Esophagus muscularis mucosa (tissue), 4 donors: ENCODE results near the gene MRPL22. TPM values are rescaled to one million over a fixed set of nuclear protein-coding genes. Genes with fewer than 3 reads are reported as not detected.

Experiments used
- DNase-seq: peaks from one replicate; pipeline ENCODE4 v3.0.0-alpha.2; 2017; ENCODE audit errors: extremely low spot score
- H3K27ac ChIP-seq, 4 donors: fragments of 200-600 bp; sonication (generic); replicated peaks in 1 of 4; 1 replicate in 3 of 4; 2 replicates in 1 of 4; pipeline ENCODE4 v1.5.1; 2016 to 2019; ENCODE audit warnings: mild to moderate bottlenecking in 1 of 4
- H3K27me3 ChIP-seq, 4 donors: fragments of 200-600 bp; sonication (generic); one replicate each; pipeline versions ENCODE4 v1.5.1 to v1.6.0; 2016 to 2019
- H3K36me3 ChIP-seq, 4 donors: fragments of 200-600 bp; sonication (generic); one replicate each; pipeline ENCODE4 v1.5.1; 2016 to 2019
- H3K4me1 ChIP-seq, 4 donors: fragments of 200-600 bp; sonication (generic); one replicate each; pipeline ENCODE4 v1.5.1; 2016 to 2019
- H3K4me3 ChIP-seq, 4 donors: fragments of 200-600 bp; sonication (generic); 1 replicate in 2 of 4; 2 replicates in 2 of 4; pipeline ENCODE4 v1.5.1; 2016 to 2019; ENCODE audit warnings: mild to moderate bottlenecking in 4 of 4, moderate library complexity in 1 of 4
- H3K9me3 ChIP-seq, 4 donors: fragments of 200-600 bp; sonication (generic); 1 replicate in 3 of 4; 2 replicates in 1 of 4; pipeline ENCODE4 v1.5.1; 2016 to 2019
- EP300 ChIP-seq: sonication (generic); formaldehyde crosslinking; IDR thresholded peaks from one replicate; pipeline ENCODE4 v1.6.1; 2017; ENCODE audit warnings: antibody characterized with exemption
- POLR2A ChIP-seq: fragments of 450-650 bp; IDR thresholded peaks from one replicate; pipeline ENCODE4 v1.6.1; 2017; ENCODE audit warnings: antibody characterized with exemption, moderate library complexity, mild to moderate bottlenecking, low read depth
- POLR2AphosphoS5 ChIP-seq, 2 donors: sonication (generic); formaldehyde crosslinking; IDR thresholded peaks; one replicate each; pipeline ENCODE4 v1.6.1; 2017; ENCODE audit warnings: antibody characterized with exemption in 2 of 2
- WGBS: methylation state at CpG from one replicate; pipeline ENCODE4 v1.1.5; 2018; 5-methylcytosine and 5-hydroxymethylcytosine counted together
- intact Hi-C: fragments of 100-400 bp; cut with DNase I; formaldehyde crosslinking; loops from one replicate; pipeline ENCODE4 v1.15.1; 2023
- total RNA-seq, 4 donors: library from RNA; depleted of rRNA; stranded (reverse); fragments of >200 nt; gene quantifications; one replicate each; pipeline versions ENCODE4 v1.1.0 to v1.2.1, GENCODE V29; 2016
- TF ChIP-seq, protein P1 (sequence below), 3 experiments: fragments of 200-600 bp in 2 of 3; fragments of 450-650 bp in 1 of 3; sonication (generic) in 2 of 3; IDR thresholded peaks; one replicate each; pipeline ENCODE4 v1.5.1; 2017 to 2019; ENCODE audit warnings: antibody characterized with exemption in 3 of 3, mild to moderate bottlenecking in 2 of 3, moderate library complexity in 1 of 3

Gene MRPL22
- 10 to 100 TPM in 3 of 4 donors, 1 to 10 TPM in 1; 8.7 to 31.4 (median 17.2) TPM for total RNA-seq

- peaks cover 0 to 9% (median 2%) of the 10 kb centered on the region in 4 donors for H3K36me3 ChIP-seq
- peak within 1 kb of the TSS; percentile 69 to 80 (median 74) for H3K4me3 ChIP-seq
- peak within 1 kb of the TSS; percentile 68 to 84 (median 80) for H3K27ac ChIP-seq
- TF ChIP-seq EP300 (no peak), POLR2AphosphoS5 (IDR thresholded peaks at IDR 0.05) (peak; percentile 86 to 91), POLR2A (no peak)
- TF ChIP-seq, protein P1, sequence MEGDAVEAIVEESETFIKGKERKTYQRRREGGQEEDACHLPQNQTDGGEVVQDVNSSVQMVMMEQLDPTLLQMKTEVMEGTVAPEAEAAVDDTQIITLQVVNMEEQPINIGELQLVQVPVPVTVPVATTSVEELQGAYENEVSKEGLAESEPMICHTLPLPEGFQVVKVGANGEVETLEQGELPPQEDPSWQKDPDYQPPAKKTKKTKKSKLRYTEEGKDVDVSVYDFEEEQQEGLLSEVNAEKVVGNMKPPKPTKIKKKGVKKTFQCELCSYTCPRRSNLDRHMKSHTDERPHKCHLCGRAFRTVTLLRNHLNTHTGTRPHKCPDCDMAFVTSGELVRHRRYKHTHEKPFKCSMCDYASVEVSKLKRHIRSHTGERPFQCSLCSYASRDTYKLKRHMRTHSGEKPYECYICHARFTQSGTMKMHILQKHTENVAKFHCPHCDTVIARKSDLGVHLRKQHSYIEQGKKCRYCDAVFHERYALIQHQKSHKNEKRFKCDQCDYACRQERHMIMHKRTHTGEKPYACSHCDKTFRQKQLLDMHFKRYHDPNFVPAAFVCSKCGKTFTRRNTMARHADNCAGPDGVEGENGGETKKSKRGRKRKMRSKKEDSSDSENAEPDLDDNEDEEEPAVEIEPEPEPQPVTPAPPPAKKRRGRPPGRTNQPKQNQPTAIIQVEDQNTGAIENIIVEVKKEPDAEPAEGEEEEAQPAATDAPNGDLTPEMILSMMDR (IDR thresholded peaks at IDR 0.05) = peak in 1 of 3 experiments; percentile 11
- DNase-seq = peak; percentile 98
- no peaks in the 10 kb centered on the region for H3K9me3 ChIP-seq
- intact Hi-C loops = loop anchor here (10.0 kb wide), 2 partner anchors 204 to 496 kb away; partner anchors contain the start of gene SAP30L
- WGBS = 2% methylated on average over 40 of the region's 40 CpGs
- peaks cover 0 to 5% (median 0%) of the 10 kb centered on the region in 4 donors for H3K27me3 ChIP-seq
- H3K4me1 ChIP-seq = peaks cover 35 to 64% (median 61%) of the 10 kb centered on the region in 4 donors
Measured at GRCh38 chr5:154940772-154941620, at the start of gene MRPL22. Gene MRPL22, plus strand, starts transcription at chr5:154941073. Its CDS starts 38 bp downstream, at chr5:154941111.

DNA sequence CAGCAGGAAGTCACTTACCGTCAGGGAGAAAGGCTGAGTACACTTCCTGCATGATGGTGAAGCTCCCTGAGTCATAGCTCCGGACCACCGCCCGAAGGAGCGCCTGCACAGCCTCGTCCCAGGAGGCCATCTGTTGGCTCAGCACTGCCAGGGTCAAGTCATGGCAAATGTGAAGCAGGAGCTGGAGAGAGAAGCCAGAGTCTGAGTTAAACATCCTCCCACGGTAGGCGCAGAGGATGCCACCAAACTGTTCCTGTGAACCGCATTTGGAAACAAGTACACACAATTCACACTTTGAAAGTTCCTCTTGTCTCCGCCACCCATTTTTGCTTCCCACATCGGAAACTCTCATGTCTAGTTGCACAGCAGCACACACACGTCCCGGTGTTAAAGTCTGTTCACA, 48.5 kb upstream of the MRPL22 start:
- no peak overlapping the region for H3K27ac ChIP-seq
- no peak overlapping the region for H3K4me3 ChIP-seq
- 66% methylated on average over 5 of the region's 13 CpGs for WGBS
- H3K4me1 ChIP-seq = no peaks in the 10 kb centered on the region
- H3K36me3 ChIP-seq = peaks cover 76 to 100% (median 97%) of the 10 kb centered on the region in 4 donors
- H3K9me3 ChIP-seq = peaks cover 0 to 3% (median 0%) of the 10 kb centered on the region in 4 donors
- intact Hi-C loops = no loop called here
- TF ChIP-seq, protein P1 (IDR thresholded peaks at IDR 0.05) = no peak
- TF ChIP-seq POLR2AphosphoS5 (IDR thresholded peaks at IDR 0.05) (no peak), POLR2A (no peak), EP300 (no peak)
- H3K27me3 ChIP-seq = no peaks in the 10 kb centered on the region
- no peak for DNase-seq

GRCh38 chr5:154893381-154893780, 47.5 kb upstream of the MRPL22 start:
- H3K36me3 ChIP-seq = peaks cover 67 to 100% (median 97%) of the 10 kb centered on the region in 4 donors
- H3K4me3 ChIP-seq = no peak overlapping the region
- H3K4me1 ChIP-seq = no peaks in the 10 kb centered on the region
- no peaks in the 10 kb centered on the region for H3K27me3 ChIP-seq
- no peak overlapping the region for H3K27ac ChIP-seq
- WGBS = 74% methylated on average over 5 of the region's 5 CpGs
- no peak for DNase-seq
- intact Hi-C loops = no loop called here
- no peaks in the 10 kb centered on the region for H3K9me3 ChIP-seq
- TF ChIP-seq, protein P1 (IDR thresholded peaks at IDR 0.05) = no peak

- WGBS = 84% methylated on average over 14 of the region's 14 CpGs
- Histone ChIP-seq H3K36me3 (peaks cover 56 to 100% (median 92%) of the 10 kb centered on the region in 4 donors), H3K27me3 (no peaks in the 10 kb centered on the region), H3K4me3 (no peak overlapping the region), H3K27ac (no peak overlapping the region), H3K4me1 (no peaks in the 10 kb centered on the region), H3K9me3 (no peaks in the 10 kb centered on the region)
- TF ChIP-seq EP300 (no peak), POLR2AphosphoS5 (IDR thresholded peaks at IDR 0.05) (no peak), POLR2A (no peak)
- TF ChIP-seq, protein P1 (IDR thresholded peaks at IDR 0.05) = no peak
- no peak for DNase-seq
- intact Hi-C loops = no loop called here
Measured at GRCh38 chr5:154895606-154896561, 45.0 kb upstream of the MRPL22 start.
